HepG2 (cell line): Measurements from ENCODE around the gene CCL19. TPM values are rescaled to one million over a fixed set of nuclear protein-coding genes. Genes with fewer than 3 reads are reported as not detected.

Source experiments
- ATAC-seq: fragments of 200-7000 bp; cut with Tn5 transposase; 3 replicates; pipeline ENCODE4 v1.9.1; 2020; ENCODE audit warnings: mild to moderate bottlenecking, moderate library complexity
- BruUV-seq: library from RNA; stranded (reverse); fragments of 400-500 nt; replicated peaks from 2 replicates; lab custom pipeline; 2021; lab: Mats Ljungman, UMichigan
- CTCF ChIA-PET: fragments of 300-600 bp; formaldehyde crosslinking; extraction: SDS; loops from one replicate; lab custom pipeline; 2021; ENCODE audit warnings: low total read pairs, inconsistent platforms, low intra/inter-chr PET ratio; lab: Yijun Ruan, JAX
- POLR2A ChIA-PET: fragments of 350-600 bp; sonication (Branson Sonifier 250); formaldehyde crosslinking; loops from one replicate; lab custom pipeline; 2020; ENCODE audit warnings: antibody characterized with exemption, inconsistent platforms; lab: Yijun Ruan, JAX
- DNase-seq: peaks from one replicate; pipeline ENCODE4 v3.0.0-alpha.2; 2015; ENCODE audit warnings: low spot score
- FAIRE-seq: peaks from 3 replicates; lab custom pipeline; 2011; peaks lifted over from hg19 to GRCh38; lab: Jason Lieb, UNC
- H2AFZ ChIP-seq: one replicate; pipeline ENCODE4 v1.6.1; 2011; ENCODE audit warnings: low read length, inconsistent platforms
- H3K27ac ChIP-seq: fragments of 300-600 bp; 3 replicates; pipeline ENCODE4 v1.8.0; 2011; ENCODE audit warnings: mixed run types, mild to moderate bottlenecking, mixed read lengths, low read length, inconsistent platforms; ENCODE audit not compliant: insufficient read depth; ENCODE audit errors: extremely low read length
- H3K27me3 ChIP-seq, 2 experiments: fragments of 200-600 bp in 1 of 2; 2 replicates in 1 of 2; 3 replicates in 1 of 2; pipeline versions ENCODE4 v1.6.0 to v1.8.0; 2011; ENCODE audit warnings: low read length in 2 of 2, mild to moderate bottlenecking in 2 of 2, moderate library complexity in 2 of 2, inconsistent platforms in 1 of 2; ENCODE audit not compliant: insufficient read depth in 2 of 2, control insufficient read depth in 1 of 2
- H3K36me3 ChIP-seq, 2 experiments: fragments of 200-600 bp in 1 of 2; replicated peaks in 1 of 2; 2 replicates in 1 of 2; 3 replicates in 1 of 2; pipeline versions ENCODE4 v1.5.1 to v1.8.0; 2011; ENCODE audit warnings: low read length in 2 of 2, inconsistent platforms in 1 of 2; ENCODE audit not compliant: insufficient read depth in 2 of 2, control insufficient read depth in 1 of 2
- H3K4me1 ChIP-seq: 2 replicates; pipeline ENCODE4 v1.5.1; 2012; ENCODE audit warnings: low read length, inconsistent platforms; ENCODE audit not compliant: insufficient read depth
- H3K4me2 ChIP-seq: 2 replicates; pipeline ENCODE4 v1.6.0; 2011; ENCODE audit warnings: low read depth, low read length, inconsistent platforms
- H3K4me3 ChIP-seq, 3 experiments: fragments of 200-600 bp in 1 of 3; sonication (generic), shearing (Covaris generic) in 1 of 3; replicated peaks in 1 of 3; 2 replicates each; pipeline ENCODE4 v1.5.1; 2011 to 2016; ENCODE audit warnings: low read length in 3 of 3, inconsistent platforms in 2 of 3, low read depth in 2 of 3, mild to moderate bottlenecking in 2 of 3, control low read depth in 1 of 3, mixed read lengths in 1 of 3; ENCODE audit not compliant: insufficient read depth in 1 of 3
- H3K79me2 ChIP-seq: one replicate; pipeline ENCODE4 v1.6.1; 2011; ENCODE audit warnings: low read length, inconsistent platforms; ENCODE audit not compliant: insufficient read depth
- H3K9ac ChIP-seq: 2 replicates; pipeline ENCODE4 v1.6.0; 2011; ENCODE audit warnings: mild to moderate bottlenecking, low read depth, low read length, inconsistent platforms; ENCODE audit not compliant: insufficient read depth
- H3K9me3 ChIP-seq: 2 replicates; pipeline ENCODE4 v1.5.1; 2012; ENCODE audit warnings: mild to moderate bottlenecking, low read length
- H4K20me1 ChIP-seq: 2 replicates; pipeline ENCODE4 v1.6.0; 2011; ENCODE audit warnings: inconsistent platforms, mild to moderate bottlenecking, low read length, moderate library complexity; ENCODE audit not compliant: insufficient read depth
- AGO2 ChIP-seq: fragments of 200-400 bp; formaldehyde crosslinking; optimal IDR thresholded peaks from 2 replicates; pipeline ENCODE3; 2017; ENCODE audit warnings: mild to moderate bottlenecking, low read depth, low read length, moderate library complexity
- ARID4A ChIP-seq: sonication (generic); formaldehyde crosslinking; IDR thresholded peaks from 2 replicates; pipeline ENCODE4 v1.5.0; 2020; ENCODE audit warnings: mild to moderate bottlenecking, missing genetic modification reagents, borderline replicate concordance
- GMEB2 ChIP-seq: IDR thresholded peaks from 2 replicates; pipeline ENCODE4 v1.6.1; 2016; ENCODE audit warnings: missing biosample characterization, missing genetic modification reagents, low read depth
- HMG20A ChIP-seq: IDR thresholded peaks from 2 replicates; pipeline ENCODE4 v1.6.1; 2016; ENCODE audit warnings: borderline replicate concordance
- PAX8 ChIP-seq: sonication (generic); formaldehyde crosslinking; IDR thresholded peaks from 2 replicates; pipeline ENCODE4 v1.8.0; 2022; ENCODE audit warnings: mild to moderate bottlenecking, missing genetic modification reagents, borderline replicate concordance
- ZFP36L1 ChIP-seq: sonication (generic); formaldehyde crosslinking; IDR thresholded peaks from 2 replicates; pipeline ENCODE4 v1.8.0; 2022; ENCODE audit warnings: mild to moderate bottlenecking, missing genetic modification reagents, moderate library complexity
- ZNF12 ChIP-seq: sonication (generic); formaldehyde crosslinking; IDR thresholded peaks from 2 replicates; pipeline ENCODE4 v1.5.0; 2020; ENCODE audit warnings: missing genetic modification reagents
- WGBS: methylation state at CpG from one replicate; pipeline ENCODE4 v1.1.6; 2017; ENCODE audit warnings: low lambda C conversion rate; 5-methylcytosine and 5-hydroxymethylcytosine counted together
- in situ Hi-C: cut with HindIII; loops from 2 replicates; pipeline ENCODE4 v1.10.0; 2017; ENCODE audit warnings: low pct_unique_long_range_greater_than_20kb; ENCODE audit not compliant: extremely low pct_ligation_motif_present
- intact Hi-C: fragments of 100-400 bp; cut with micrococcal nuclease; formaldehyde crosslinking; loops from one replicate; pipeline ENCODE4 v1.10.0; 2022; ENCODE audit not compliant: unreplicated experiment
- polyA plus RNA-seq, 8 experiments: library from polyadenylated mRNA; depleted of rRNA in 3 of 8; stranded (reverse) in 7 of 8; unstranded in 1 of 8; fragments of >200 nt; fragmentation: Illumina TruSeq in 4 of 8; extraction: Trizol in 4 of 8; gene quantifications; 2 replicates each; pipeline versions ENCODE4 v1.2.1 to v1.2.3, GENCODE V29; 2011 to 2016; ENCODE audit warnings: low read depth in 4 of 8, missing spikeins in 1 of 8, mixed read lengths in 1 of 8; ENCODE audit not compliant: insufficient read depth in 1 of 8
- total RNA-seq, 5 experiments: library from RNA; depleted of rRNA; stranded (reverse); fragments of >200 nt; fragmentation: Illumina TruSeq; extraction: Trizol; gene quantifications; 2 replicates each; pipeline ENCODE4 v1.2.3, GENCODE V29; 2016; ENCODE audit warnings: low read depth in 1 of 5
- TF ChIP-seq, protein P1 (sequence below): sonication (generic); formaldehyde crosslinking; IDR thresholded peaks from 2 replicates; pipeline ENCODE4 v1.4.0; 2020; ENCODE audit warnings: missing genetic modification reagents
- TF ChIP-seq, protein P2 (sequence below): sonication (generic); formaldehyde crosslinking; IDR thresholded peaks from 2 replicates; pipeline ENCODE4 v1.4.0; 2020; ENCODE audit warnings: mild to moderate bottlenecking, low read depth, missing genetic modification reagents

The CCL19 gene
- total and polyA plus RNA-seq, 2 of the 13 experiments (the other 11 are each of a cell fraction or from before 2014, with no cell fraction given) = not detected

- TF ChIP-seq ZFP36L1 (CRISPR knock-in tag) = 0 out of 2 replicates have a peak, but pooled peaks have one; percentile 17
- TF ChIP-seq PAX8 (CRISPR knock-in tag) = no peak
These were observed 39.8 kb downstream of the CCL19 start (continued) for GRCh38 chr9:34651321-34651720.

- Histone ChIP-seq H3K4me3 (no peak overlapping the region), H3K9ac (peak overlapping the region; percentile 68; the same call in 1 of the 2 replicates), H3K4me1 (peaks cover 62% of the 10 kb centered on the region), H3K9me3 (no peaks in the 10 kb centered on the region), H3K27me3 (no peaks in the 10 kb centered on the region; a peak in 3 of 5 replicates), H3K4me2 (peak overlapping the region; percentile 100), H2AFZ (no peak overlapping the region), H4K20me1 (no peaks in the 10 kb centered on the region), H3K27ac (peak overlapping the region; percentile 75), H3K36me3 (peaks cover 8 to 18% of the 10 kb centered on the region in 2 experiments), H3K79me2 (peaks cover 16% of the 10 kb centered on the region)
- DNase-seq (no peak), FAIRE-seq (no peak), ATAC-seq (no peak)
- TF ChIP-seq AGO2 (peak; percentile 19), GMEB2 (CRISPR knock-in tag) (no peak), ARID4A (CRISPR knock-in tag) (no peak), ZNF12 (CRISPR knock-in tag) (no peak), HMG20A (CRISPR knock-in tag) (no peak)
- TF ChIP-seq, protein P1, sequence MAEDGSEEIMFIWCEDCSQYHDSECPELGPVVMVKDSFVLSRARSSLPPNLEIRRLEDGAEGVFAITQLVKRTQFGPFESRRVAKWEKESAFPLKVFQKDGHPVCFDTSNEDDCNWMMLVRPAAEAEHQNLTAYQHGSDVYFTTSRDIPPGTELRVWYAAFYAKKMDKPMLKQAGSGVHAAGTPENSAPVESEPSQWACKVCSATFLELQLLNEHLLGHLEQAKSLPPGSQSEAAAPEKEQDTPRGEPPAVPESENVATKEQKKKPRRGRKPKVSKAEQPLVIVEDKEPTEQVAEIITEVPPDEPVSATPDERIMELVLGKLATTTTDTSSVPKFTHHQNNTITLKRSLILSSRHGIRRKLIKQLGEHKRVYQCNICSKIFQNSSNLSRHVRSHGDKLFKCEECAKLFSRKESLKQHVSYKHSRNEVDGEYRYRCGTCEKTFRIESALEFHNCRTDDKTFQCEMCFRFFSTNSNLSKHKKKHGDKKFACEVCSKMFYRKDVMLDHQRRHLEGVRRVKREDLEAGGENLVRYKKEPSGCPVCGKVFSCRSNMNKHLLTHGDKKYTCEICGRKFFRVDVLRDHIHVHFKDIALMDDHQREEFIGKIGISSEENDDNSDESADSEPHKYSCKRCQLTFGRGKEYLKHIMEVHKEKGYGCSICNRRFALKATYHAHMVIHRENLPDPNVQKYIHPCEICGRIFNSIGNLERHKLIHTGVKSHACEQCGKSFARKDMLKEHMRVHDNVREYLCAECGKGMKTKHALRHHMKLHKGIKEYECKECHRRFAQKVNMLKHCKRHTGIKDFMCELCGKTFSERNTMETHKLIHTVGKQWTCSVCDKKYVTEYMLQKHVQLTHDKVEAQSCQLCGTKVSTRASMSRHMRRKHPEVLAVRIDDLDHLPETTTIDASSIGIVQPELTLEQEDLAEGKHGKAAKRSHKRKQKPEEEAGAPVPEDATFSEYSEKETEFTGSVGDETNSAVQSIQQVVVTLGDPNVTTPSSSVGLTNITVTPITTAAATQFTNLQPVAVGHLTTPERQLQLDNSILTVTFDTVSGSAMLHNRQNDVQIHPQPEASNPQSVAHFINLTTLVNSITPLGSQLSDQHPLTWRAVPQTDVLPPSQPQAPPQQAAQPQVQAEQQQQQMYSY (CRISPR knock-in tag) = peak; percentile 79; the same call in 1 of the 2 replicates
- TF ChIP-seq, protein P2, sequence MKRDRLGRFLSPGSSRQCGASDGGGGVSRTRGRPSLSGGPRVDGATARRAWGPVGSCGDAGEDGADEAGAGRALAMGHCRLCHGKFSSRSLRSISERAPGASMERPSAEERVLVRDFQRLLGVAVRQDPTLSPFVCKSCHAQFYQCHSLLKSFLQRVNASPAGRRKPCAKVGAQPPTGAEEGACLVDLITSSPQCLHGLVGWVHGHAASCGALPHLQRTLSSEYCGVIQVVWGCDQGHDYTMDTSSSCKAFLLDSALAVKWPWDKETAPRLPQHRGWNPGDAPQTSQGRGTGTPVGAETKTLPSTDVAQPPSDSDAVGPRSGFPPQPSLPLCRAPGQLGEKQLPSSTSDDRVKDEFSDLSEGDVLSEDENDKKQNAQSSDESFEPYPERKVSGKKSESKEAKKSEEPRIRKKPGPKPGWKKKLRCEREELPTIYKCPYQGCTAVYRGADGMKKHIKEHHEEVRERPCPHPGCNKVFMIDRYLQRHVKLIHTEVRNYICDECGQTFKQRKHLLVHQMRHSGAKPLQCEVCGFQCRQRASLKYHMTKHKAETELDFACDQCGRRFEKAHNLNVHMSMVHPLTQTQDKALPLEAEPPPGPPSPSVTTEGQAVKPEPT (CRISPR knock-in tag) = no peak
- ChIA-PET POLR2A (interaction anchor here (1.4 to 3.1 kb wide), 2 partner anchors 8 to 13 kb away, joined by 6 to 29 read pairs; partner anchors contain the start of gene SIGMAR1), CTCF (interaction anchor here (0.9 kb wide), 1 partner anchor 14 kb away, joined by 3 read pairs; no protein-coding TSS in a partner anchor)
- in situ Hi-C loops = no loop called here
- no TSS peak for BruUV-seq
- intact Hi-C loops = no loop called here
- WGBS = 61% methylated on average over 5 of the region's 5 CpGs
These were observed 40.3 kb downstream of the CCL19 start for GRCh38 chr9:34650816-34651215.
